ENCODE results near the gene PXK. TPM values are rescaled to one million over a fixed set of nuclear protein-coding genes. Genes with fewer than 3 reads are reported as not detected.
A peak's percentile ranks its signal among the peaks of the same experiment; 100 is the strongest.
"Not testable (repeated sequence)": the region's sequence is repeated elsewhere in the genome, so short reads cannot be mapped to it uniquely, and the experiment has no call there.

Gene PXK
- total RNA-seq, 1 donor from 2014 or later, result 12.0 TPM

DNA sequence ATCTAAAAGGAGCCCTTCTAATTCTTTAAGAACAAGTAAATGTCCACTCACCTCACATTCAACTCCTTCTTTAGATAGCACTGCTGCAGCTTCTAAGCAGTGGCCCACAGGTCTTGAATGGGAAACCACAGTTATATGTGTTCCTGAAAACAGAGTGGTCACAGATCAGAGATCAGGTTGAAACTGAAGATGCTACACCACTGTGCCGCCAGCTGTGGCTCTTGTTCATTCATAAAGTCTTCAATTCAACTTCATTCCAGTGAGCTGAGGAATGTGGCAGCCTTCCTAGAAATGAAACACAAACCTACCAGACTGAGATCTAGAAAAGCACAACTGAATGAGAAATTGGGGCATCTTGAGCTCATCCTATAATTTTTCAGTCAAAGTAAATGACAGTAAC is 97.0 kb downstream of the PXK start:
- ATAC-seq (ENCODE audit: poor library complexity), result no peak
- DNase-seq, result no peak
- intact Hi-C loops (cut with DNase I), result no loop called here

DNA sequence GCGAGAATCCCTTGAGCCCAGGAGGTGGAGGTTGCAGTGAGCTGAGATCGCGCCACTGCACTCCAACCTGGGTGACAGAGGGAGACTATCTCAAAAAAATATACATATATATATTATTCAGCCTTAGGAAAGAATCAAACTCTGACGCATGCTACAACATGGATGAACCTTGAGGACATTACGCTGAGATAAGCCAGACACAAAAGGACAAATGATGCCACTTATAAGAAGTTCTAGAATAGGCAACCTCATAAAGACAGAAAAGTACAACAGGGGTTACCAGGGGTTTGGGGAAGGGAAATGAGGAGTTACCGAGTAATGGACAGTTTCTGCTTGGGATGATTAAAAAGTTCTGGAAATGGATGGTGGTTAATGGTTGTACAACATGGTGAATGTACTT is 100.2 kb downstream of the PXK start:
- intact Hi-C loops (cut with DNase I), result no loop called here
- ATAC-seq (ENCODE audit: poor library complexity) (no peak), DNase-seq (no peak)

DNA sequence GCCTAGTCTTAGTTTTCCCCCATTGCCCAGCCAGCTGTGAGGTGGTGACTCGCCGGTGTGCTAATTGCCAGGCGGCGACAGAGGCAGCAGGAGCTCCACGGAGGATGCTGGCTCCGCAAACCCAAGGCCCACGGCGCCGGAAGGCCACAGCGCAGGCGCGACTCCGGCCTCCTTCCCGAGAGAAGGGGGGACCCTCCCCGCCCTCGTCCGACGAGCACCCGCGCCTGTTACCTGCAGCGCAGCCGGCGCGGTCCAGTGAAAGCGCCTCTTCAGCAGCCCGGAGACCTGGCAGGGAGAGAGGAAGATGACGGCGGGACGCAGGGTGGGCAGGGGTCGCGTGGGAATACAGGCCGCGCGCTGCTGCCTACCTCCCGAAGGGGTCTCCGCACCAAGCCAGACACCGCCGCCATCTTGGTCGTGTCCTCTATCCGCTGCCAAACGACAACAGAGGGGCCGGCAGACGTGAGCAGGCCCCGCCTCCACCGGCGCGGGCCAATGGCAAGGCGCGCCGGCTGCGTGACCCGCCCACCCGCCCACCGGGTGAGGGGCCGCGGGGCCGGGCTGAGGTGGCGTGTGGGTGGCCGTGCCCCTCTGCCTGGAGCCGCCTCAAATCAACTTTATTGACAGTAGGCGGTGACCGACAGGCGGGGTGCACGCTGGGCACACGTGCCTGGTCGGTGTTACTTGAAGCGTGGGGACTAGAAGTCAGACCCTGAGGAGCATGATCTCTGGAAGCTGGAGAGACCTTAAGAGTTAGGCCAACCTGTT is 100.9 kb downstream of the PXK start, which contains the start of gene PDHB:
Gene PDHB, minus strand, starts transcription at position 433 of the 768 bp plus-strand sequence. Its CDS starts 23 bp downstream, at position 410.
- intact Hi-C loops (cut with DNase I), result no loop called here
- ATAC-seq (ENCODE audit: poor library complexity), result peak; percentile 99
- peak; percentile 96 for DNase-seq

DNA sequence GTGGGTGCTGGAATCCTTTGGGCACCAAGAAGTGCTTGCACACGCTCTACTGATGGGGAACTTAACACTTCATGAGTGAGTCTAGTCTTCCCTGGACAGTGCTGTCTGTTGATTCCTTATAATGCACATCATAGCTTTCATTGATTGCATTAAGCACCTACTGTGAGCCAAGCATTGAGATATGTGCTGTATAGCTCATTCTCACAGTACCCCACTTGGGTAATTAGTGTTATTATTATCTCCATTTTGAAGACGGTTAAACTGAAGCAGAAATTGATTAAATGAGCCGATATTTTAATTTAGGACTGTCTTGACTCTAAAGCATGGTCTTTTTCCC is 101.4 kb downstream of the PXK start:
- DNase-seq (no peak), ATAC-seq (ENCODE audit: poor library complexity) (no peak)
- intact Hi-C loops (cut with DNase I), result no loop called here

DNA sequence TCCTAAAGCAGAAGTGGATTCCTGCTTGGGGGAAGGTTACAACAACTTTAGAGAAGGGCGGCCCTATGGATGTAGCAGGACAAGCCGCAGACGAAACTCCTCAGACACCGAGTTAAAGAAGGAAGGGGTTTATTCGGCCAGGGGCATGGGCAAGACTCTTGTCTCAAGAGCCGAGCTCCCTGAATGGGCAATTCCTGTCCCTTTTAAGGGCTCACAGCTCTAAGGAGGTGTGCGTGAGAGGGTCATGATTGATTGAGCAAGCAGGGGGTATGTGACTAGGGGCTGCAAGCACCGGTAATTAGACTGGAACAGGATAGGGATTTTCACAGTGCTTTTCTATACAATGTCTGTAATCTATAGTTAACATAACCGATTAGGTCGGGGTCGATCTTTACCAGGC is 101.8 kb downstream of the PXK start:
- DNase-seq (no peak), ATAC-seq (ENCODE audit: poor library complexity) (no peak)
- intact Hi-C loops (cut with DNase I), result no loop called here

DNA sequence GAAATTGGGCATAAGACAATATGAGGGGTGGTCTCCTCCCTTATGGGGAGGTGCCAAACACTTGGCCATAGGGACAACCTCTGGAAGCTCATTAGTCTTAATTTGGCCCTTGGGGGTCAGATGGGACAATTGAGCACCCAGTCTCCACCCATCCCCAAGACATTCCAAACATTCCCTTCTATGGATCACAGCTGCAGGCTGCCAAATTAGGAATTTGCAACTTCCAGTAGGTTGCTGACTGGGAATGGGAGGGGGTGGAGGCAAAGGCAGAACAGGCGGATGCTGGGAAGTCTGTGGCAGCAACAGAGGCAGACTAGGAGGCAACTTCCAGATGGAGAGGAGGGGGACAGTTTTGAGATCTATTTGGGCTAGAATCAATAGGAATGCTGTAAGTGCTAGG is 102.3 kb downstream of the PXK start:
- intact Hi-C loops (cut with DNase I), result no loop called here
- no peak for DNase-seq
- ATAC-seq (ENCODE audit: poor library complexity), result no peak

DNA sequence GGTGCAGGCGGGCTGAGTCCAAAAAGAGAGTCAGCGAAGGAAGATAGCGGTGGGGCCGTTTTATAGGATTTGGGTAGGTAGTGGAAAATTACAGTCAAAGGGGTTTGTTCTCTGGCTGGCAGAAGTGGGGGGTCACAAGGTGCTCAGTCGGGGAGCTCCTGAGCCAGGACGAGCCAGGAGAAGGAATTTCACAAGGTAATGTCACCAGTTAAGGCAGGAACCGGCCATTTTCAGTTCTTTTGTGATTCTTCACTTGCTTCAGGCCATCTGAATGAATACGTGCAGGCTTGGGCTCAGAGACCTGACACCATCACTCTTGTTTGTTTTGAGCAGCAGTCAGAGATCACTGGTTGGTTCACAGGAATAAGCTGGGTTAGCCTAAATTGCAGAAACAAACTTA is 104.6 kb downstream of the PXK start:
- ATAC-seq (ENCODE audit: poor library complexity); intact Hi-C loops (cut with DNase I); DNase-seq: not testable (repeated sequence)

DNA sequence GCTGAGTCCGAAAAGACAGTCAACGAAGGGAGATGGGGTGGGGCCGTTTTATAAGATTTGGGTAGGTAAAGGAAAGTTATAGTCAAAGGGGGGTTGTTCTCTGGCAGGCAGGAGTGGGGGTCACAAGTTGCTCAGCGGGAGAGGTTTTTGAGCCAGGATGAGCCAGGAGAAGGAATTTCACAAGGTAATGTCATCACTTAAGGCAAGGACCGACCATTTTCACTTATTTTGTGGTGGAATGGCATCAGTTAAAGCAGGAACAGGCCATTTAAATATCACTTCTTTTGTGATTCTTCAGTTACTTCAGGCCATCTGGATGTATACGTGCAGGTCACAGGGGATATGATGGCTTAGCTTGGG is 108.3 kb downstream of the PXK start:
- intact Hi-C loops (cut with DNase I); ATAC-seq (ENCODE audit: poor library complexity): not testable (repeated sequence)

DNA sequence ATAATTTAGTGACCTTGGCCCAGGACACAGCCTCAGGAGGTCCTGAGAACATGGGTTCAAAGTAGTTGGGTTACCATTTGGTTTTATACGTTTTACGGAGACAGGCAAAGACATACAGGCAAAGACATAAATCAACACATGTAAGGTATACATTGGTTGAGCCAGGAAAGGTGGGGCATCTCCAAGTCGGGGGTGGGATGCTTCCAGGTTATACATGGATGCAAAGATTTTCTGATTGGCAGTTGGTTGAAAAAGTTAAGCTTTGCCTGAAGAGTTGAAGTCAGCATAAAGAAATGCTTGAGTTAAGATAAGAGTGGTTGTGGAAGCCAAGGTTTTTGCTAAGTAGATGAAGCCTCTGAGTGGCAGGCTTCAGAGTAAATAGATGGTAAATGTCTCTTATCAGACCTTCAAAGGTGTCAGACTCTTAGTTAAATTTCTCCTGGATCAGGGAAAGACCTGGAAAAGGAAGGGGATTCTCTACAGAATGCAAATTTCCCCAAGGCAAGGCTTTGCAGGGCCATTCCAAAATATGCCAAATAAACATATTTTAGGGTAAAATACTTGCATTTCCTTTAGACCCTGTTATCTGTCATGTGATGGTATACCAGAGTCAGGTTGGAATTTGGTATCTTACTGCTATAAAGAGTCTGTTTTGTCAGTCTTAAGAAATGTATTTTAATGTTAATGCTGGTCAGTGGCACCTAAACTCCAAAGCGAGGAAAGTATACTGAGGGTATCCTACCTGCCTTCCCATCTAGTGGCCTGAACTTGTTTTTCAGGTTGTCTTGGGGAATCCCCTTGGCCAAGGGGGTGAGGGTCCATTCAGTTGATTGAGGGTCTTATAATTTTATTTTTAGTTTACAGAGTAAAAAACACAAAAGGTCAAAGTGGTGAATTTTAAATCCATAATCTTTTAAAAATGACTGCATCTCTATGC is 109.1 kb downstream of the PXK start:
- no peak for ATAC-seq (ENCODE audit: poor library complexity)

More for the DNA sequence above, 108.3 kb downstream of the PXK start:
- DNase-seq, result not testable (repeated sequence)

DNA sequence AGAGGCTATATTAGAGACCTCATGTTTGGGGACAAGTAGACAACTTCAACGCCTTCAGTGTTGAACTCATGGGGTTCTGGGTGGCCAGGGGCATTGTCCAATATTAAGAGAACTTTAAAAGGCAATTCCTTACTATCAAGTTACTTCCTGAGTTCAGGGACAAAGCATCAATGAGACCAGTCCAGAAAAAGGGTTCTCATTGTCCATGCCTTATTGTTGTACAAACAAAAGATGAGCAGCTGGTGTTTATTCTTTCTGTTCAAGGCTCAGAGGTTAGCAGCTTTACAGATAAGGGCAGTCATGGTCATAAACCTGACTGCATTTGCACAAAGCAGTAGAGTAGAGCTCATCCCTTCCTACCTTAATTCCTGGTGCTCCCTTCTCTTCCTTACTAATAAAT is 119.5 kb downstream of the PXK start:
- DNase-seq (no peak), ATAC-seq (ENCODE audit: poor library complexity) (no peak)
- intact Hi-C loops (cut with DNase I), result no loop called here

More for the DNA sequence above, 109.1 kb downstream of the PXK start:
- no peak for DNase-seq
- intact Hi-C loops (cut with DNase I), result no loop called here

DNA sequence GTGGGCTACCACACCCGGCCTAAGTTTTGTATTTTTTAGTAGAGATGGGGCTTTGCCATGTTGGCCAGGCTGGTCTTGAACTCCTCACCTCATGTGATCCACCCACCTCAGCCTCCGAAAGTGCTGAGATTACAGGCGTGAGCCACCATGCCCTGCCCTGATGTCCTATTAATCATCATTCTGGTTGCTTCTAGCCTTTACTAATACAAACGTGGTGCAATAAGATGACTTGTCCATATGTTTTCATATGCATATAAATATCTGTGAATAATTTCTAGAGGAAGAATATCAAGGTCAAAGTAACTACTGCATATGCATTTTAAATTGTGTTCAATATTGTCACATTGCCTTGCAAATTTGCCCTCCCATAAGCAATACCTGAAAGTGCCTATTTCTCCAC is 126.5 kb downstream of the PXK start:
- intact Hi-C loops (cut with DNase I), result no loop called here
- ATAC-seq (ENCODE audit: poor library complexity), result no peak
- no peak for DNase-seq

DNA sequence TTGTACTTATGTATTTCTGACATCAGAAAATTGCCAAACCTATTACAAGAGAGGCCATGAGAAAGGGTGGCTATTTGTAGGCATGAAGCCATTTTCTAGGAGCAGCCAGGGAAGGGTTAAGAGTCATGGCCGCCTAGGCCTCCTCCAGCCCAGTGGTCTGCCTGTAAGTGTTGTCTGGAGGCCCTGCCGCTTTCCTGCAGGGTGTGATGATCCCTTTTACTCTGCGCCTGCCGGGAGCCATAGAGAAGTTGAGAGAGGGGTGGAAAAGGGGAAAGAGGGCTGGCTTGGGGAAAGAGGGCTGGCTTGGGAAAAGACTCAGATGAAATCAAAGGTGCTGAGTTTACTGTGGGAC is 130.1 kb downstream of the PXK start:
- intact Hi-C loops (cut with DNase I), result no loop called here
- DNase-seq (no peak), ATAC-seq (ENCODE audit: poor library complexity) (no peak)

DNA sequence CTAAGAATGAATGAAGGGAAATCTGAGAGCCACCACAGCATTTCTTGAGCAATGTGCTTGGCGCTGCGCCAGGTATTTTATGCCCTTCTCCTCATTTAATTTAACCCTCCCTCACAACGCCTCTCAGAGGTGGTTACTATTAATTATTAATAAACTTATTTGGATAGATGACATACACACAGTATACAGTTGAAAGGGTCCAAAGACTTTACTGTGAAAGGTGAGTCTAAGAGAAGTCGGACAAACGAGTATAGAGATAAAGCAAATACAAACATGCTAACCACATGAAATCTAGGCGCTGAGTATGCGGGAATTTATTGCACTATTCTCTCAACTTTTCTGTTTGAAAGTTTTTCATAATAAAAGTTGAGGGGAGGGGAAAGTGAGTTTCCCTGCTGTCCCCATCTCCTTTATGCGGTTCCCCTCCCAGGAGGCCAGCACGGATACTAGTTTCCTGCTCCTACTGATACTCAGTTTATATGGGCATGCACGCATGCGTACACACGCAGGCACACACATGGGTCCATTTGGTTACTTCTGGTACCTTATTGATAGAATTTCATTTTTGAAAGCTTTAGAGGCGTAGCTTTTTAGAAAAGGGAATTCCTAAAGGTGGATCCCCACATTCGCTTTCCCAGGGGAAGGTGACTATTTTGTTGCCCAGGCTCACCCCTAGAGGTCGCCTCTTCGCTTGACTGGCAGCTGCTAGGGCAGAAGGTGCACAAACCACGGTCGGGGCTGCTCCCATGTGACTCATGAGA is 130.7 kb downstream of the PXK start:
- intact Hi-C loops (cut with DNase I), result no loop called here
- peak; percentile 94 for ATAC-seq (ENCODE audit: poor library complexity)
- DNase-seq, result peak; percentile 75

DNA sequence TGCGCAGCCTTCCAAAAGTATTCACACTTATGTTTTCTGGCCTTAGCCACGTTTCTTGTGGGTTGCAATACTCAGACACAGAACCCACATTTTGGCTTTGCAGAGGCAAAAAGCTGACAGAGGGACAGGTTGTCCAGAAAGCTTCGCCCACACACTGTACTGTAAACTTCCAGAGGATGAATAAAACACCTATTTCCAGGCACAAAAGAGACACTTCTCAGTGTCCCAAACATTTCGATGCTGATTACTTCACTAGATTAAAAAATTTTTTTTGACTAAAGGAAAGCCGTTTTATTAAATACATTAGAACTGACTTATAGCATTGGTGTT is 131.2 kb downstream of the PXK start:
- ATAC-seq (ENCODE audit: poor library complexity) (no peak), DNase-seq (no peak)
- intact Hi-C loops (cut with DNase I), result no loop called here

DNA sequence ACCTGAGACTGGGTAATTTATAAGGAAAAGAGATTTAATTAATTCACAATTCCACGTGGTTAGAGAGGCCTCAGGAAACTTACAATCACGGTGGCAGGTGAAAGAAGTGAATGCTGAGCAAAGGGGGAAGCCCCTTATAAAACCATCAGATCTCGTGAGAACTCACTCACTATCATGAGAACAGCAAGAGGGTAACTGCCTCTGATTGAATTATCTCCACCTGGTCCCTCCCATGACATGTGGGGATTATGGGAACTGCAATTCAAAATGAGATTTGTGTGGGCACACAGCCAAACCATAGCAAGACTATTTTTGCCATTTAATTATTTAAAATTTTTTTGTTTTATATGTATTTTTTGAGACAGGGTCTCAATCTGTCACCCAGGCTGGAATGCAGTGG is 132.2 kb downstream of the PXK start:
- DNase-seq (no peak), ATAC-seq (ENCODE audit: poor library complexity) (no peak)
- intact Hi-C loops (cut with DNase I), result no loop called here

DNA sequence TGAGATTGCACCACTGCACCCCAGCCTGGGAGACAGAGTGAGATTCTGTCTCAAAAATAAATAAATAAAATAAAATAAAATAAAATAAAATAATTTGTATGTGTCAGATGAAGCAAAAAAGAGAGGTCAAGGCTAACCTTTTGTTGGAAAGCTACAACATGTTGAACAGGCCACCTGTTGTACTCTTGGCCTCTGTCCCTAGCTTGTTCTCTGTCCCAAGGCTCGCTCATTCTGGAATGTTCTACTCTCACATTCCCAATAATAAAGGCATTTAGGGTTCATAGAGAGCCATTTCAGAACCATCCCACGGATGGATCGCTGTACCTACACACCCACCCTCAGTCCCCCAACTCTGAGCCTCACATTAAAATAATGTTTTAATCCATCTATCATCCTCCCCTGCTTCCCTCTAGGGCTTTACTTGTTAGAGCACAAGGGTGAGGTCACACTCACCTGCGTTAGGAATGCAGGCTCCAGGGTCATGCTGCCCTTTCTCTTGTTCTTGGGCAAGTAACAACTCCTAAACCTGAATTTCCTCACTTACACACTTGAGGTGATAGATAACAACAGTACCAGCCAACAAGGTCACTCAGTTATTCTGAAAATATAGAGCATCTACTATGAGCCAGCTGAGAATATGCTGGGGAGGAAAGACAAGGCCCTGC is 134.3 kb downstream of the PXK start:
- intact Hi-C loops (cut with DNase I), result no loop called here
- DNase-seq (no peak), ATAC-seq (ENCODE audit: poor library complexity) (no peak)

DNA sequence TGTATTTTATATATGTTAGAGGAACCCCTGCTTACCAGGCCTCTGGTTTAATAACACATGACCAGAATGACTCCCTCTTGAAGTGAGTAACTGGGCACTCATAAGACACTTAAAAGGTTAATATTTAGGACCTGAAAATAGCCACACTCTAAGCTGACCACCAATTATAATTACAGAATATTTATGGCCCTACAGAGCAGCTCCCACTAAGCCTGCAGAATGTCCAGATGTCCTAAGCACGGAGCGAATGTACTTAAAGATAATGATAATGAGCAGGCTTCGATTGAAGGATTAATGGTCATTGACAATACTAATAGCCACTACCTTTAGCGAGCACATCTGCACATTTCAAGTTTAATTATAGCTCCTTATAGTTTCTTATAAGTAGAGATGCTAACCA is 136.4 kb downstream of the PXK start:
- DNase-seq, result no peak
- no peak for ATAC-seq (ENCODE audit: poor library complexity)
- intact Hi-C loops (cut with DNase I), result no loop called here

DNA sequence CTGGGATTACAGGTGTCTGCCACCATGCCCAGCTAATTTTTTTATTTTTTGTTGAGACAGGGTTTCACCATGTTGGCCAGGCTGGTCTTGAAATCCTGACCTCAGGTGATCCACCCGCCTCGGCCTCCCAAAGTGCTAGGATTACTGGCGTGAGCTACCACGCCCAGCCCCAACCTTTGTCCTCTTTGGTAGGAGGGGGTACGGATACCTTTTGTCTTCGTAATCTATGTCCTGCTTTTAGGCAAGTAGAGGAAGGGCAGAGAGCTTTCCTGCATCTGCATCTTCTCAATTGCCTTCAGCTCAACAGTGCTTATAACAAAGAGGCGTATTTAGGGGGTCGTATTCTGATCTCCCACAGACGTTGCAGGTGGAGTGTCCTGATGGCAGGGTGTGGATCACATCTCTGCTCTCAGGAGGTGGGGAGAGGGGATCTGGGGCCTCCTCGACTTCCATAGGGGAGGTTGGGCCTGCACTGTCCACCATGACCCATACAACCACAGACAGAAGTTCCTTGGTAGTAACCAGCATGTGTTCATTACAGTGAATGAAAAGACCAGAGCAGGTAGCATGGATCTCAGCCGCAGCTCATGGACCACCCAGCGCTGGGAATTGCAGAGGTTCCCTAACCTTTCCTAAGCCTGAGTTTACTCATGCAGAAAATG is 137.8 kb downstream of the PXK start:
- DNase-seq, result no peak
- intact Hi-C loops (cut with DNase I), result no loop called here
- no peak for ATAC-seq (ENCODE audit: poor library complexity)

All from Right ventricle myocardium superior (tissue), 1 donor.